ENCODE measurements around the gene SOCS6.

SOCS6 gene

DNA sequence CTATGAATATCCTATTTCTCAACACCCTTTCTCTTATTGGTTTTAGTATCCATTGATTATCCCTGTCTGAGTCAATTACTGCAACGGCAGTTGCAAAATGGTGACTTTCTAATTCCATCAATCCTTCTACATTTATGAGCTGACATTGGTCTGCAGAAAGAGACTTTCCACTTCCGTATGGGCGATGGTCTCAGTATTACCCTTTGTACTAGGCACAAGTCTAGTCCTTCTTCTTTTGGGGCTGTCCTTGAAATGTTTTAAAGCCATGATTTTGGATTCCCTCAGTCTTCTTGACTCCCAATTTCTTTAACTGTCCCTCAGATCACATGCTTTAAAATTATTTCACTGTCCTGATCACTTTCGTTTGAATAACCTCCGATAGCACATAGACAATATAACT, 32.7 kb upstream of the SOCS6 start:
- Histone ChIP-seq H3K27ac (no peak overlapping the region), H3K27me3 (ENCODE audit: insufficient read depth, low read depth, severe bottlenecking) (no peaks in the 10 kb centered on the region), H3K4me3 (ENCODE audit: low read depth, low read length) (no peak overlapping the region), H3K36me3 (no peaks in the 10 kb centered on the region), H3K9me3 (ENCODE audit: severe bottlenecking) (no peaks in the 10 kb centered on the region)
- TF ChIP-seq, protein P1, sequence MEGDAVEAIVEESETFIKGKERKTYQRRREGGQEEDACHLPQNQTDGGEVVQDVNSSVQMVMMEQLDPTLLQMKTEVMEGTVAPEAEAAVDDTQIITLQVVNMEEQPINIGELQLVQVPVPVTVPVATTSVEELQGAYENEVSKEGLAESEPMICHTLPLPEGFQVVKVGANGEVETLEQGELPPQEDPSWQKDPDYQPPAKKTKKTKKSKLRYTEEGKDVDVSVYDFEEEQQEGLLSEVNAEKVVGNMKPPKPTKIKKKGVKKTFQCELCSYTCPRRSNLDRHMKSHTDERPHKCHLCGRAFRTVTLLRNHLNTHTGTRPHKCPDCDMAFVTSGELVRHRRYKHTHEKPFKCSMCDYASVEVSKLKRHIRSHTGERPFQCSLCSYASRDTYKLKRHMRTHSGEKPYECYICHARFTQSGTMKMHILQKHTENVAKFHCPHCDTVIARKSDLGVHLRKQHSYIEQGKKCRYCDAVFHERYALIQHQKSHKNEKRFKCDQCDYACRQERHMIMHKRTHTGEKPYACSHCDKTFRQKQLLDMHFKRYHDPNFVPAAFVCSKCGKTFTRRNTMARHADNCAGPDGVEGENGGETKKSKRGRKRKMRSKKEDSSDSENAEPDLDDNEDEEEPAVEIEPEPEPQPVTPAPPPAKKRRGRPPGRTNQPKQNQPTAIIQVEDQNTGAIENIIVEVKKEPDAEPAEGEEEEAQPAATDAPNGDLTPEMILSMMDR (IDR thresholded peaks at IDR 0.05; ENCODE audit: low read depth, low read length) = no peak
- DNase-seq = no peak

DNA sequence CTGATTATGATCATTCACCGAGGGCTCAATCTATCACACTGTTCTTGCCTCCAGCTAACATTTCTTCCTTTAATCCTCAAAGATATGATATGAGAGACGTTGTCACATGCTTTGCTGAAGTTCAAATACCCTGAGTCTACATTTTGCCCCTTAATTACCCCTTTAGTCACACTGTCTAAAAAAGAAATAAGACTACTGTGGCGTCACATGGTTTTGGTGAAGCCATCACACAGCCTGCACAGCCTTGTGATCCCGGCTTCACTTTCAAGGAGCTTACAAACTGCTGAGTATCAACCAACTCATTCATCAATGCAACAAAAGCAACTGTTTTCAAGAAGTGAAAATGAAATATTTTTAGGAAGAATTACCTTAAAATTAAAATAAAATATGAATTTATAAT, 31.9 kb upstream of the SOCS6 start:
- TF ChIP-seq, protein P1 (IDR thresholded peaks at IDR 0.05; ENCODE audit: low read depth, low read length) = no peak
- H3K36me3 ChIP-seq = no peaks in the 10 kb centered on the region
- no peak overlapping the region for H3K4me3 ChIP-seq (ENCODE audit: low read depth, low read length)
- DNase-seq = no peak
- no peak overlapping the region for H3K27ac ChIP-seq
- H3K9me3 ChIP-seq (ENCODE audit: severe bottlenecking) = no peaks in the 10 kb centered on the region
- H3K27me3 ChIP-seq (ENCODE audit: insufficient read depth, low read depth, severe bottlenecking) = no peaks in the 10 kb centered on the region

DNA sequence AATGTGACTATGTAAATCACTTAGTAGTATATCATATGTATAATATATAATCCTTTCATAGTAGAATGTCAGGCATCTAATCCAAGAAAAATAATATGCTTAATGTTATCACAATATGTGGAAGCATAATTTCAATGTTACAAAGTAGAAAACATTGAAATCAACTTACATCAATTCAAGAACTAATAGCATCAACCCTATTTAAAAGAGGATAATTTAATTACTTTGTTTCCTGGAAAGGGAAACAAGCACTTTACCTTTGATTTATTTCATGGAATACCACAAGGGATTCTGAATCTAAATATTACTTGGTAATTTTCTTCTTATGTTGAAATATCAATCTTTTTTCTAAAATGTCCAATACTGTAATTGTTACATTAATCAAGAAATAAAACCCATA, 30.6 kb upstream of the SOCS6 start:
- no peak for DNase-seq
- no peak overlapping the region for H3K27ac ChIP-seq
- no peaks in the 10 kb centered on the region for H3K9me3 ChIP-seq (ENCODE audit: severe bottlenecking)
- no peak overlapping the region for H3K4me3 ChIP-seq (ENCODE audit: low read depth, low read length)
- TF ChIP-seq, protein P1 (IDR thresholded peaks at IDR 0.05; ENCODE audit: low read depth, low read length) = no peak
- H3K36me3 ChIP-seq = no peaks in the 10 kb centered on the region
- no peaks in the 10 kb centered on the region for H3K27me3 ChIP-seq (ENCODE audit: insufficient read depth, low read depth, severe bottlenecking)

DNA sequence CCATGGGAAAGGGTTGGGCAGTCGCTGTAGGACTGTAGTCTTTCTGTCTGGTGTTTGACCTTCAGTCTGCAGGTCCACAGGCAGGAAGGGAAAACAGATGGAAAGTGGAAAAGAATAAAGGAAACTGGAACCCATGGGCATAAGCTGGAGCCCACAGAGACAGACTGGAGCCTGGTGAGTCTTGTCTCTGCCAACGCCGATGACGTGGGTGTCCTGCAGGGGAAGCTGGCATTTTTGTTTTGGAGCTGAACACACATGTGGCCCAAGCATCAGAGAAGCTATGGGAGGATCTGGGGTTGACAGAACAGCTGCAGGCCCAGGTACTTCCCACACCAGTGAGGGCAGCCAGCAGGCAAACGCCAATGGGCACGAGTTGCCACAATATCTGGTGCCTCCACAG, 28.2 kb upstream of the SOCS6 start:
- TF ChIP-seq, protein P1 (IDR thresholded peaks at IDR 0.05; ENCODE audit: low read depth, low read length) = no peak
- Histone ChIP-seq H3K36me3 (no peaks in the 10 kb centered on the region), H3K4me3 (ENCODE audit: low read depth, low read length) (no peak overlapping the region), H3K27me3 (ENCODE audit: insufficient read depth, low read depth, severe bottlenecking) (no peaks in the 10 kb centered on the region), H3K27ac (no peak overlapping the region), H3K9me3 (ENCODE audit: severe bottlenecking) (no peaks in the 10 kb centered on the region)
- DNase-seq = no peak

DNA sequence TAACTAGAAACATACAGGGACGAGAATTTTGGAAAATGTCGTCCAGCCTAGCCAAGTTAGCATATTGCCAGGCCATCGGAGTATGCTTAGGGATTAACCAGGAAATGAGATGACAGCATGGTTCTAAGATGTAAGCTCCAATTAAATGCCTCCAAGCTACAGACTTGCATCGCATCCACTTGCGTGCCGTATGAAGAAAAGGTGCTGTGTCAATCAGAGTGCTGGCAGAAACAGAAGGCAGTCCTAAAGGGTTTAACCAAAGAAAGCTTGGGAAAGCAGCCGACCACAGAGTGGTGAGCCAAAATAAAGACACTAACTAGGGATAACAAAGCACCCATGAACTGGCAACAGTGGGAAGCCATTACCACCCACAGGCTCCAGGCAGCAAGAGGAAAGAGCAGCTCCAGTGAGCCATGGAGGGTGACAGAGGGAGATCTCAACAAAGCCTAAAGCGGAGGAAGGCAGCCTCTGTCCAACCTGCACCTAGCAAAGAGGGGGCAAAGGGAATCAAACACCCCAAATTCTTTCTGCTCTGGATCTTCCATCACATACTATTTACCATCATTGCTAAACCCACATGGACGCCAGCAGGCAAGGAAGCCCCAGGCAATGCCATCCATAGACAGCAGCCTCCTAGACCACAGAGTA, 27.6 kb upstream of the SOCS6 start:
- no peaks in the 10 kb centered on the region for H3K9me3 ChIP-seq (ENCODE audit: severe bottlenecking)
- H3K4me3 ChIP-seq (ENCODE audit: low read depth, low read length) = no peak overlapping the region
- no peak for DNase-seq
- TF ChIP-seq, protein P1 (IDR thresholded peaks at IDR 0.05; ENCODE audit: low read depth, low read length) = no peak
- H3K36me3 ChIP-seq = no peaks in the 10 kb centered on the region
- H3K27me3 ChIP-seq (ENCODE audit: insufficient read depth, low read depth, severe bottlenecking) = no peaks in the 10 kb centered on the region
- H3K27ac ChIP-seq = no peak overlapping the region

DNA sequence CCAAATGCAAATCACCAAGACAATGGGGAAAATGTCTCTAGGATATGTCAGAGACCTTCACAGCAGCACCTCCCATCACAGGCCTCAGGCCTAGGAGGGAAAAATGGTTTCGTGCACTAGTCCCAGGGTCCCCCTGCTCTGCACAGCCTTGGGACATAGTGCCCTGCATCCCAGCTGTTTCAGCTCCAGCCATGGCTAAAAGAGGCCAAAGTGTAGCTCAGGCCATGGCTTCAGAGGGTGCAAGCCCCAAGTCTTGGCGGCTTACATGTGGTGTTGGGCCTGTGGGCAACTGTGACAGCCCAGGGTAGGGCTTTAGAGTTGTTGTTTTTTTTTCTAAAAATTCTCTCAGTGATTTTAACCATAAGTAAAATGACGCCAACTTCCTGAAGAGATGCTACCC, 25.5 kb upstream of the SOCS6 start:
- no peak for DNase-seq
- H3K9me3 ChIP-seq (ENCODE audit: severe bottlenecking) = no peaks in the 10 kb centered on the region
- H3K4me3 ChIP-seq (ENCODE audit: low read depth, low read length) = no peak overlapping the region
- H3K27ac ChIP-seq = no peak overlapping the region
- no peaks in the 10 kb centered on the region for H3K27me3 ChIP-seq (ENCODE audit: insufficient read depth, low read depth, severe bottlenecking)
- no peaks in the 10 kb centered on the region for H3K36me3 ChIP-seq
- TF ChIP-seq, protein P1 (IDR thresholded peaks at IDR 0.05; ENCODE audit: low read depth, low read length) = no peak
